ENCODE results near the gene ENOX1. TPM values are rescaled to one million over a fixed set of nuclear protein-coding genes. Genes with fewer than 3 reads are reported as not detected.
"Not testable (repeated sequence)": the region's sequence is repeated elsewhere in the genome, so short reads cannot be mapped to it uniquely, and the experiment has no call there.

Gene ENOX1
- total RNA-seq = 12.2 TPM
- polyA plus RNA-seq (ENCODE audit: insufficient read depth in 1 of 8, insufficient read length in 8 of 8, low replicate concordance in 1 of 8) = 10 to 100 TPM; 10.1 to 17.5 (median 11.8) TPM
- long read RNA-seq, donor 1 = 0 reads
- long read RNA-seq, donor 2 = 0 reads
- long read RNA-seq, donor 3 = 0 reads
- long read RNA-seq, donor 4 = 0 reads
- long read RNA-seq, donor 5 = 0 reads
- long read RNA-seq, donor 6 = 0 reads
- long read RNA-seq, donor 7 = 0 reads
- long read RNA-seq, donor 8 = 0 reads
- long read RNA-seq, donor 9 = 0 reads
- long read RNA-seq, donor 10 = 0 reads
- long read RNA-seq, donor 11, partial matches to known transcripts = 0 of 1 reads
- long read RNA-seq, donor 11, other reads (novel, unspliced or antisense) = 0 of 1 reads

GRCh38 chr13:43786766-43787517 lies at the start of gene ENOX1:
ENOX1 (minus strand) TSS chr13:43786972.
- WGBS (ENCODE audit: insufficient coverage) = 1% methylated on average over 90 of the region's 93 CpGs
- Histone ChIP-seq H3K27ac (ENCODE audit: low read length) (peak within 1 kb of the TSS; percentile 92), H3K9me3 (replicated peaks; ENCODE audit: control insufficient read depth, low read depth, low read length) (no peaks in the 10 kb centered on the region), H3K4me1 (ENCODE audit: control insufficient read depth, insufficient read depth, low read length) (peaks cover 21% of the 10 kb centered on the region), H3K36me3 (ENCODE audit: control insufficient read depth, insufficient read depth, low read length) (no peaks in the 10 kb centered on the region), H3K27me3 (ENCODE audit: control insufficient read depth, insufficient read depth, low read length) (peaks cover 4% of the 10 kb centered on the region), H3K4me3 (ENCODE audit: low read length) (peak within 1 kb of the TSS; percentile 83)
- peak; percentile 96 for DNase-seq

GRCh38 chr13:43835701-43836100 lies 48.9 kb upstream of the ENOX1 start:
- DNase-seq = no peak
- H3K9me3 ChIP-seq (replicated peaks; ENCODE audit: control insufficient read depth, low read depth, low read length) = no peaks in the 10 kb centered on the region
- no peak overlapping the region for H3K4me3 ChIP-seq (ENCODE audit: low read length)
- no peaks in the 10 kb centered on the region for H3K36me3 ChIP-seq (ENCODE audit: control insufficient read depth, insufficient read depth, low read length)
- no peaks in the 10 kb centered on the region for H3K27me3 ChIP-seq (ENCODE audit: control insufficient read depth, insufficient read depth, low read length)
- H3K4me1 ChIP-seq (ENCODE audit: control insufficient read depth, insufficient read depth, low read length) = no peaks in the 10 kb centered on the region
- H3K27ac ChIP-seq (ENCODE audit: low read length) = no peak overlapping the region
- WGBS (ENCODE audit: insufficient coverage) = no CpG with 5 or more reads among the region's 2 CpGs

- no peak overlapping the region for H3K27ac ChIP-seq (ENCODE audit: low read length)
These were observed 44.3 kb upstream of the ENOX1 start for GRCh38 chr13:43831088-43831487.

GRCh38 chr13:43830497-43830881 lies 43.7 kb upstream of the ENOX1 start:
- Histone ChIP-seq H3K27me3 (ENCODE audit: control insufficient read depth, insufficient read depth, low read length) (no peaks in the 10 kb centered on the region), H3K4me3 (ENCODE audit: low read length) (no peak overlapping the region), H3K27ac (ENCODE audit: low read length) (no peak overlapping the region), H3K4me1 (ENCODE audit: control insufficient read depth, insufficient read depth, low read length) (no peaks in the 10 kb centered on the region), H3K9me3 (replicated peaks; ENCODE audit: control insufficient read depth, low read depth, low read length) (no peaks in the 10 kb centered on the region), H3K36me3 (ENCODE audit: control insufficient read depth, insufficient read depth, low read length) (no peaks in the 10 kb centered on the region)
- DNase-seq = peak; percentile 12
- 52% methylated on average over 5 of the region's 5 CpGs for WGBS (ENCODE audit: insufficient coverage)

More at GRCh38 chr13:43831088-43831487, 44.3 kb upstream of the ENOX1 start:
- H3K4me3 ChIP-seq (ENCODE audit: low read length) = no peak overlapping the region
- DNase-seq = peak; percentile 7
- H3K36me3 ChIP-seq (ENCODE audit: control insufficient read depth, insufficient read depth, low read length) = no peaks in the 10 kb centered on the region
- no CpG with 5 or more reads among the region's 2 CpGs for WGBS (ENCODE audit: insufficient coverage)
- no peaks in the 10 kb centered on the region for H3K27me3 ChIP-seq (ENCODE audit: control insufficient read depth, insufficient read depth, low read length)
- no peaks in the 10 kb centered on the region for H3K4me1 ChIP-seq (ENCODE audit: control insufficient read depth, insufficient read depth, low read length)
- no peaks in the 10 kb centered on the region for H3K9me3 ChIP-seq (replicated peaks; ENCODE audit: control insufficient read depth, low read depth, low read length)

GRCh38 chr13:43824656-43825055 lies 37.9 kb upstream of the ENOX1 start:
- WGBS (ENCODE audit: insufficient coverage) = no CpG with 5 or more reads among the region's 1 CpG
- H3K4me3 ChIP-seq (ENCODE audit: low read length); H3K27me3 ChIP-seq (ENCODE audit: control insufficient read depth, insufficient read depth, low read length); H3K4me1 ChIP-seq (ENCODE audit: control insufficient read depth, insufficient read depth, low read length); H3K36me3 ChIP-seq (ENCODE audit: control insufficient read depth, insufficient read depth, low read length); H3K27ac ChIP-seq (ENCODE audit: low read length); H3K9me3 ChIP-seq (replicated peaks; ENCODE audit: control insufficient read depth, low read depth, low read length); DNase-seq: not testable (repeated sequence)

- Histone ChIP-seq H3K36me3 (ENCODE audit: control insufficient read depth, insufficient read depth, low read length) (no peaks in the 10 kb centered on the region), H3K9me3 (replicated peaks; ENCODE audit: control insufficient read depth, low read depth, low read length) (no peaks in the 10 kb centered on the region), H3K27ac (ENCODE audit: low read length) (no peak overlapping the region), H3K4me1 (ENCODE audit: control insufficient read depth, insufficient read depth, low read length) (no peaks in the 10 kb centered on the region), H3K4me3 (ENCODE audit: low read length) (no peak overlapping the region), H3K27me3 (ENCODE audit: control insufficient read depth, insufficient read depth, low read length) (no peaks in the 10 kb centered on the region)
- 20% methylated on average over 1 of the region's 1 CpG for WGBS (ENCODE audit: insufficient coverage)
- no peak for DNase-seq
These were observed 36.2 kb upstream of the ENOX1 start for GRCh38 chr13:43822969-43823368.

GRCh38 chr13:43816401-43816889 lies 29.7 kb upstream of the ENOX1 start:
- DNase-seq = no peak
- H3K27me3 ChIP-seq (ENCODE audit: control insufficient read depth, insufficient read depth, low read length) = no peaks in the 10 kb centered on the region
- no peaks in the 10 kb centered on the region for H3K36me3 ChIP-seq (ENCODE audit: control insufficient read depth, insufficient read depth, low read length)
- H3K4me1 ChIP-seq (ENCODE audit: control insufficient read depth, insufficient read depth, low read length) = no peaks in the 10 kb centered on the region
- WGBS (ENCODE audit: insufficient coverage) = no CpG with 5 or more reads among the region's 4 CpGs
- H3K4me3 ChIP-seq (ENCODE audit: low read length) = no peak overlapping the region
- no peaks in the 10 kb centered on the region for H3K9me3 ChIP-seq (replicated peaks; ENCODE audit: control insufficient read depth, low read depth, low read length)
- H3K27ac ChIP-seq (ENCODE audit: low read length) = no peak overlapping the region

- DNase-seq = no peak
- Histone ChIP-seq H3K27me3 (ENCODE audit: control insufficient read depth, insufficient read depth, low read length) (no peaks in the 10 kb centered on the region), H3K27ac (ENCODE audit: low read length) (no peak overlapping the region), H3K36me3 (ENCODE audit: control insufficient read depth, insufficient read depth, low read length) (no peaks in the 10 kb centered on the region), H3K4me3 (ENCODE audit: low read length) (no peak overlapping the region), H3K9me3 (replicated peaks; ENCODE audit: control insufficient read depth, low read depth, low read length) (no peaks in the 10 kb centered on the region), H3K4me1 (ENCODE audit: control insufficient read depth, insufficient read depth, low read length) (no peaks in the 10 kb centered on the region)
- 14% methylated on average over 1 of the region's 2 CpGs for WGBS (ENCODE audit: insufficient coverage)
These were observed 28.4 kb upstream of the ENOX1 start for GRCh38 chr13:43815204-43815603.

GRCh38 chr13:43808676-43809075 lies 21.9 kb upstream of the ENOX1 start:
- H3K4me3 ChIP-seq (ENCODE audit: low read length) = no peak overlapping the region
- no peaks in the 10 kb centered on the region for H3K4me1 ChIP-seq (ENCODE audit: control insufficient read depth, insufficient read depth, low read length)
- no peaks in the 10 kb centered on the region for H3K36me3 ChIP-seq (ENCODE audit: control insufficient read depth, insufficient read depth, low read length)
- no peak overlapping the region for H3K27ac ChIP-seq (ENCODE audit: low read length)
- no peaks in the 10 kb centered on the region for H3K27me3 ChIP-seq (ENCODE audit: control insufficient read depth, insufficient read depth, low read length)
- H3K9me3 ChIP-seq (replicated peaks; ENCODE audit: control insufficient read depth, low read depth, low read length) = no peaks in the 10 kb centered on the region
- DNase-seq = no peak

- Histone ChIP-seq H3K27me3 (ENCODE audit: control insufficient read depth, insufficient read depth, low read length) (no peaks in the 10 kb centered on the region), H3K36me3 (ENCODE audit: control insufficient read depth, insufficient read depth, low read length) (no peaks in the 10 kb centered on the region), H3K27ac (ENCODE audit: low read length) (no peak overlapping the region), H3K4me3 (ENCODE audit: low read length) (no peak overlapping the region), H3K4me1 (ENCODE audit: control insufficient read depth, insufficient read depth, low read length) (no peaks in the 10 kb centered on the region), H3K9me3 (replicated peaks; ENCODE audit: control insufficient read depth, low read depth, low read length) (no peaks in the 10 kb centered on the region)
- DNase-seq = no peak
- 94% methylated on average over 5 of the region's 6 CpGs for WGBS (ENCODE audit: insufficient coverage)
These were observed 18.9 kb upstream of the ENOX1 start for GRCh38 chr13:43805681-43806128.

All from muscle of leg (tissue), 16 donors.